B cell (primary cell): Measurements from ENCODE around the gene OPN4. TPM values are rescaled to one million over a fixed set of nuclear protein-coding genes. Genes with fewer than 3 reads are reported as not detected.

ENCODE experiments used
- ATAC-seq: fragments of 200-7000 bp; cut with Tn5 transposase; one replicate; pipeline ENCODE4 v1.10.0; 2021; ENCODE audit warnings: low read depth, mild to moderate bottlenecking, moderate number of reproducible peaks, moderate library complexity
- CTCF ChIA-PET: fragments of 350-600 bp; sonication (Branson Sonifier 250); formaldehyde crosslinking; loops from one replicate; lab custom pipeline; 2021; ENCODE audit warnings: antibody characterized with exemption, inconsistent platforms; lab: Charles Lee
- POLR2A ChIA-PET: fragments of 350-600 bp; sonication (Branson Sonifier 250); formaldehyde crosslinking; loops from one replicate; lab custom pipeline; 2021; ENCODE audit warnings: antibody characterized with exemption; lab: Charles Lee
- DNase-seq: peaks from one replicate; pipeline ENCODE4 v3.0.0; 2013
- H2AFZ ChIP-seq: 2 replicates; pipeline ENCODE4 v1.6.1; 2012; ENCODE audit warnings: mild to moderate bottlenecking, low read depth, low read length; ENCODE audit not compliant: insufficient read depth, poor library complexity, severe bottlenecking
- H3K27ac ChIP-seq, 2 donors: 1 replicate in 1 of 2; 2 replicates in 1 of 2; pipeline ENCODE4 v1.5.1; 2012 to 2013; ENCODE audit warnings: low read length in 2 of 2, mild to moderate bottlenecking in 2 of 2, moderate library complexity in 1 of 2
- H3K27me3 ChIP-seq, 4 experiments: fragments of 200-600 bp in 1 of 4; sonication (generic) in 1 of 4; replicated peaks in 1 of 4; 1 replicate in 2 of 4; 2 replicates in 2 of 4; pipeline versions ENCODE4 v1.6.1 to v1.7.0; 2013 to 2016; ENCODE audit warnings: low read length in 3 of 4, mild to moderate bottlenecking in 2 of 4, mixed read lengths in 1 of 4, moderate library complexity in 1 of 4; ENCODE audit not compliant: insufficient read depth in 4 of 4, control insufficient read depth in 3 of 4; ENCODE audit errors: control extremely low read depth in 1 of 4
- H3K36me3 ChIP-seq, 2 experiments: replicated peaks in 1 of 2; 1 replicate in 1 of 2; 2 replicates in 1 of 2; pipeline versions ENCODE4 v1.6.1 to v1.7.1; 2013; ENCODE audit warnings: low read length in 1 of 2; ENCODE audit not compliant: insufficient read depth in 2 of 2, control insufficient read depth in 1 of 2; ENCODE audit errors: control extremely low read depth in 1 of 2, extremely low read depth in 1 of 2
- H3K4me1 ChIP-seq, 2 donors: fragments of 200-600 bp in 1 of 2; sonication (generic) in 1 of 2; 1 replicate in 1 of 2; 2 replicates in 1 of 2; pipeline versions ENCODE4 v1.5.1 to v1.6.1; 2013 to 2017; ENCODE audit warnings: low read length in 2 of 2; ENCODE audit not compliant: control insufficient read depth in 2 of 2, insufficient read depth in 2 of 2
- H3K4me2 ChIP-seq: replicated peaks from 2 replicates; pipeline ENCODE3; 2012; ENCODE audit warnings: mild to moderate bottlenecking, low read depth, low read length; ENCODE audit not compliant: poor library complexity, severe bottlenecking
- H3K4me3 ChIP-seq, 5 experiments: fragments of 200-600 bp in 1 of 5; sonication (generic) in 1 of 5; 1 replicate in 3 of 5; 2 replicates in 2 of 5; pipeline versions ENCODE4 v1.5.1 to v1.7.0; 2011 to 2016; ENCODE audit warnings: low read length in 4 of 5, mild to moderate bottlenecking in 4 of 5, low read depth in 2 of 5, control low read depth in 1 of 5, moderate library complexity in 1 of 5; ENCODE audit not compliant: insufficient read depth in 1 of 5; ENCODE audit errors: control extremely low read depth in 1 of 5, extremely low read depth in 1 of 5
- H3K79me2 ChIP-seq: fragments of 200-600 bp; sonication (generic); one replicate; pipeline ENCODE4 v1.6.0; 2016; ENCODE audit warnings: low read length; ENCODE audit not compliant: control insufficient read depth, insufficient read depth
- H3K9ac ChIP-seq: fragments of 200-600 bp; sonication (generic); 2 replicates; pipeline ENCODE4 v1.6.1; 2017; ENCODE audit warnings: mild to moderate bottlenecking, low read length, moderate library complexity
- H3K9me3 ChIP-seq, 3 donors: one replicate each; pipeline versions ENCODE4 v1.6.1 to v1.7.1; 2013; ENCODE audit warnings: low read length in 2 of 3; ENCODE audit not compliant: control insufficient read depth in 2 of 3, insufficient read depth in 1 of 3; ENCODE audit errors: control extremely low read depth in 1 of 3
- H4K20me1 ChIP-seq: 2 replicates; pipeline ENCODE4 v1.6.0; 2012; ENCODE audit warnings: mild to moderate bottlenecking, low read length; ENCODE audit not compliant: insufficient read depth, control insufficient read depth, poor library complexity, severe bottlenecking
- H3K27ac Mint-ChIP-seq: one replicate; pipeline ENCODE4 v1.8.0; 2021; ENCODE audit warnings: mixed read lengths
- H3K27me3 Mint-ChIP-seq: one replicate; pipeline ENCODE4 v1.8.0; 2021; ENCODE audit warnings: mixed read lengths
- H3K4me1 Mint-ChIP-seq: one replicate; pipeline ENCODE4 v1.8.0; 2021; ENCODE audit warnings: mixed read lengths
- H3K4me3 Mint-ChIP-seq: one replicate; pipeline ENCODE4 v1.8.0; 2021; ENCODE audit warnings: mixed read lengths
- H3K9me3 Mint-ChIP-seq: one replicate; pipeline ENCODE4 v1.8.0; 2022; ENCODE audit warnings: mixed read lengths; ENCODE audit not compliant: insufficient read depth
- CTCF ChIP-seq: fragments of 200-600 bp; IDR thresholded peaks from one replicate; pipeline ENCODE4 v1.8.0; 2022; ENCODE audit warnings: antibody characterized with exemption, mild to moderate bottlenecking
- EZH2 ChIP-seq: IDR thresholded peaks from 2 replicates; pipeline ENCODE4 v1.6.1; 2012; ENCODE audit warnings: borderline replicate concordance, low read depth, mild to moderate bottlenecking, moderate library complexity, low read length; ENCODE audit not compliant: insufficient read depth, poor library complexity, severe bottlenecking
- WGBS: methylation state at CpG from one replicate; pipeline ENCODE4 v1.1.5; 2013; ENCODE audit warnings: missing lambda C conversion rate; ENCODE audit not compliant: insufficient coverage; 5-methylcytosine and 5-hydroxymethylcytosine counted together
- intact Hi-C: fragments of 100-400 bp; cut with micrococcal nuclease; formaldehyde crosslinking; loops from one replicate; pipeline ENCODE4 v1.10.0; 2022
- polyA plus RNA-seq: library from polyadenylated mRNA; depleted of rRNA; stranded (reverse); fragments of >200 nt; gene quantifications from 2 replicates; pipeline ENCODE4 v1.2.3, GENCODE V29; 2012
- total RNA-seq, 2 donors: library from RNA; stranded (reverse); fragments of 120-200 nt in 1 of 2; gene quantifications; 1 replicate in 1 of 2; 2 replicates in 1 of 2; pipeline versions ENCODE4 v1.2.3 to v1.2.4, GENCODE V29; 2013 to 2022

Gene OPN4
- total and polyA plus RNA-seq, 2 donors (not counting 1 experiment from before 2014, with no cell fraction given) = not detected

GRCh38 chr10:86659161-86659691 lies 4.9 kb downstream of the OPN4 start:
- intact Hi-C loops = no loop called here

More at GRCh38 chr10:86659161-86659691, 4.9 kb downstream of the OPN4 start:
- 92% methylated on average over 13 of the region's 19 CpGs for WGBS
- H3K27me3 ChIP-seq = no peaks in the 10 kb centered on the region
- H3K27ac ChIP-seq = no peak overlapping the region
- no peaks in the 10 kb centered on the region for H3K79me2 ChIP-seq
- Mint-ChIP-seq H3K4me3 (no peak overlapping the region), H3K9me3 (no peaks in the 10 kb centered on the region), H3K27me3 (peaks cover 5% of the 10 kb centered on the region), H3K4me1 (no peaks in the 10 kb centered on the region), H3K27ac (no peak overlapping the region)
- H3K4me3 ChIP-seq = no peak overlapping the region
- no peak overlapping the region for H3K9ac ChIP-seq
- ChIA-PET CTCF (interaction anchor here (0.6 kb wide), 1 partner anchor 14 kb away, joined by 3 read pairs; no protein-coding TSS in a partner anchor), POLR2A (no interaction called here)
- no peaks in the 10 kb centered on the region for H4K20me1 ChIP-seq
- TF ChIP-seq CTCF (no peak), EZH2 (no peak)
- no peak overlapping the region for H3K4me2 ChIP-seq
- DNase-seq (no peak), ATAC-seq (no peak)
- H3K4me1 ChIP-seq = no peaks in the 10 kb centered on the region
- no peak overlapping the region for H2AFZ ChIP-seq
- no peaks in the 10 kb centered on the region for H3K9me3 ChIP-seq
- H3K36me3 ChIP-seq = no peaks in the 10 kb centered on the region
